ENCODE results near the gene LYPLA2.

Gene LYPLA2

GRCh38 chr1:23756676-23757075, 34.3 kb upstream of the LYPLA2 start:
- no peaks in the 10 kb centered on the region for H3K9me2 ChIP-seq (replicated peaks; ENCODE audit: insufficient read depth, low read length)
- 0 out of 2 replicates have a peak, but pooled peaks cover under 1% of the 10 kb centered on the region for H3K79me2 ChIP-seq (ENCODE audit: insufficient read depth, low read length)
- no peak overlapping the region for H3K9ac ChIP-seq (ENCODE audit: low read length)
- no peaks in the 10 kb centered on the region for H3K27me3 ChIP-seq (ENCODE audit: low read length)
- no peak for TF ChIP-seq EZH2phosphoT487 (conservative IDR thresholded peaks at IDR 0.05; ENCODE audit: low read length)
- TF ChIP-seq CTCF (IDR thresholded peaks at IDR 0.05; ENCODE audit: insufficient read depth, low read length, poor library complexity, severe bottlenecking), result no peak
- H3K9me3 ChIP-seq (ENCODE audit: insufficient read depth, low read length), result no peaks in the 10 kb centered on the region
- H3K4me2 ChIP-seq (ENCODE audit: low read depth, low read length, poor library complexity, severe bottlenecking), result no peak overlapping the region
- H2AFZ ChIP-seq (ENCODE audit: low read depth, low read length, severe bottlenecking), result no peak overlapping the region
- no peak overlapping the region for H3K27ac ChIP-seq (ENCODE audit: low read depth, low read length)
- H3K4me3 ChIP-seq (ENCODE audit: insufficient read depth, low read length, poor library complexity, severe bottlenecking), result no peak overlapping the region
- H3F3A ChIP-seq (ENCODE audit: insufficient read depth), result no peaks in the 10 kb centered on the region
- peaks cover 39% of the 10 kb centered on the region for H3K36me3 ChIP-seq (ENCODE audit: low read length)
- H4K20me1 ChIP-seq (ENCODE audit: low read depth, low read length), result no peaks in the 10 kb centered on the region

- H3K9me2 ChIP-seq (replicated peaks; ENCODE audit: insufficient read depth, low read length), result no peaks in the 10 kb centered on the region
- no peaks in the 10 kb centered on the region for H3K27me3 ChIP-seq (ENCODE audit: low read length)
- TF ChIP-seq CTCF (IDR thresholded peaks at IDR 0.05; ENCODE audit: insufficient read depth, low read length, poor library complexity, severe bottlenecking) (no peak), EZH2phosphoT487 (conservative IDR thresholded peaks at IDR 0.05; ENCODE audit: low read length) (no peak)
- no peaks in the 10 kb centered on the region for H4K20me1 ChIP-seq (ENCODE audit: low read depth, low read length)
- no peaks in the 10 kb centered on the region for H3K79me2 ChIP-seq (ENCODE audit: insufficient read depth, low read length)
- H3K36me3 ChIP-seq (ENCODE audit: low read length), result peaks cover 32% of the 10 kb centered on the region
- H3K9me3 ChIP-seq (ENCODE audit: insufficient read depth, low read length), result no peaks in the 10 kb centered on the region
- H3K9ac ChIP-seq (ENCODE audit: low read length), result no peak overlapping the region
- H3K27ac ChIP-seq (ENCODE audit: low read depth, low read length), result no peak overlapping the region
- no peaks in the 10 kb centered on the region for H3F3A ChIP-seq (ENCODE audit: insufficient read depth)
- no peak overlapping the region for H3K4me2 ChIP-seq (ENCODE audit: low read depth, low read length, poor library complexity, severe bottlenecking)
- no peak overlapping the region for H3K4me3 ChIP-seq (ENCODE audit: insufficient read depth, low read length, poor library complexity, severe bottlenecking)
- H2AFZ ChIP-seq (ENCODE audit: low read depth, low read length, severe bottlenecking), result no peak overlapping the region
Measured at GRCh38 chr1:23757812-23758211, 33.1 kb upstream of the LYPLA2 start.

- Histone ChIP-seq H3K27me3 (ENCODE audit: low read length) (no peaks in the 10 kb centered on the region), H3K36me3 (ENCODE audit: low read length) (peaks cover 26% of the 10 kb centered on the region), H3K79me2 (ENCODE audit: insufficient read depth, low read length) (no peaks in the 10 kb centered on the region), H3K9me3 (ENCODE audit: insufficient read depth, low read length) (no peaks in the 10 kb centered on the region), H3K4me3 (ENCODE audit: insufficient read depth, low read length, poor library complexity, severe bottlenecking) (no peak overlapping the region), H2AFZ (ENCODE audit: low read depth, low read length, severe bottlenecking) (no peak overlapping the region), H3K9me2 (replicated peaks; ENCODE audit: insufficient read depth, low read length) (no peaks in the 10 kb centered on the region), H3K9ac (ENCODE audit: low read length) (no peak overlapping the region), H3K4me2 (ENCODE audit: low read depth, low read length, poor library complexity, severe bottlenecking) (no peak overlapping the region), H3F3A (ENCODE audit: insufficient read depth) (no peaks in the 10 kb centered on the region), H4K20me1 (ENCODE audit: low read depth, low read length) (no peaks in the 10 kb centered on the region), H3K27ac (ENCODE audit: low read depth, low read length) (no peak overlapping the region)
- TF ChIP-seq EZH2phosphoT487 (conservative IDR thresholded peaks at IDR 0.05; ENCODE audit: low read length) (no peak), CTCF (IDR thresholded peaks at IDR 0.05; ENCODE audit: insufficient read depth, low read length, poor library complexity, severe bottlenecking) (no peak)
Measured at GRCh38 chr1:23759277-23759676, 31.7 kb upstream of the LYPLA2 start.
